ENCODE measurements around the gene PNPLA7. TPM values are rescaled to one million over a fixed set of nuclear protein-coding genes. Genes with fewer than 3 reads are reported as not detected.
"Not testable (repeated sequence)": the region's sequence is repeated elsewhere in the genome, so short reads cannot be mapped to it uniquely, and the experiment has no call there.

The PNPLA7 gene
- total RNA-seq (2014; rRNA removed; shearing (Covaris generic)) = 0.29 and 0.37 TPM in 2 replicates
- polyA plus RNA-seq (2015; cell fraction: cytosol; rRNA removed) = 0.61 and 0.68 TPM in 2 replicates
- polyA plus RNA-seq (2015; cell fraction: nucleus; rRNA removed) = 12.8 and 13.7 TPM in 2 replicates

DNA sequence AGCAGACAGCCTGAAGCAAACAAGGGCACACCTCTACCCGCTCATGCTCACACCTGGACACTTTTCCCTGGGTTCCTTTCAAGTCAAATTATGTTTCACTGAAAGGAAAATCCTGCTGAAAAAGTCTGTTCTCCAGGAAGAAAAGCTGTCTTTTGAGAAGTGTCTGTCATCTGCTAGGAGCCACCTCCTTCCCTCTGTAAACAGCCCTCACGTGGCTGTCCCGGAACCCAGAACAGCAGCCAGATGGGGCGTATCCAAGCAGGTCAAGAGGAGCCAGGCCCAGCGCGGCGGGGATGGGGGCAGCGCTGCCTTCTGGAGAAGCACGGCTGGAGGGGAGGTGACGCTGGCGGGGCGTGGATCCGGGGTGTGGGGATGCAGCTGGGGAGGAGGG lies at the start of gene PNPLA7:
Gene PNPLA7 (minus strand): TSS at position 172 of the 391 bp plus-strand sequence. CDS start 205 bp downstream, outside the sequence.
- in situ Hi-C loops (cut with HindIII; ENCODE audit: low pct_unique_long_range_greater_than_20kb, low sequenced_read_pairs) = no loop called here
- peak; percentile 71 for DNase-seq (ENCODE audit: low read depth, low spot score)

DNA sequence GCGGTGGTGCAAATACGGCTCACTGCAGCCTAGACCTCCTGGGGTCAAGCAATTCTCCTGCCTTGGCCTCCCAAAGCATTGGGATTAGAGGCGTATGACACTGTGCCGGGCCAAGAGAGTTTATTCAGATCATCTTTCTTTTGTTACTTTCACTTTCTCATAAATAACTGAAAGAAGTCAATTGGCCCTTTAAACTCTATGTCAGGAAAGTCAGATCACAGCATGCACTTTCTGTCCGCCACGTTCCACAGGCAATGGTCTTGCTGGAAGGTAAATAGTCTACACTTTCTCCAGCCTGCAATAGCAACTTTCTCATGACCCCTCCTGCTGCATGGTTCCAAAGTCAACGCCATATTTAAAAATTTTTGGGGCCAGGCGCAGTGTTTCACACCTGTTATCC lies 48.7 kb upstream of the PNPLA7 start:
- no peak for DNase-seq (ENCODE audit: low read depth, low spot score)
- in situ Hi-C loops (cut with HindIII; ENCODE audit: low pct_unique_long_range_greater_than_20kb, low sequenced_read_pairs) = no loop called here

DNA sequence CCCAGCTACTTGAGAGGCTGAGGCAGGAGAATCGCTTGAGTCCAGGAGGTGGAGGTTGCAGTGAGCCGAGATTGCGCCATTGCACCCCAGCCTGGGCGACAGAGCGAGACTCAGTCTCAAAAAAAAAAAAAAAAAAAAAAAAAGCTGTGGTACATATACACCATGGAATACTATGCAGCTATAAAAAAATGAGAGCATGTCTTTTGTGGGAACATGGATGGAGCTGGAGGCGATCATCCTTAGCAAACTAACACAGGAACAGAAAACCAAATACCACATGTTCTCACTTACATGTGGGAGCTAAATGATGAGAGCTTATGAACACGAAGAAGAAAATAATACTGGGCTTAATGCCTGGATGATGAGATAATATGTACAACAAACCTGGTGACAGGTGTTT lies 46.4 kb upstream of the PNPLA7 start:
- in situ Hi-C loops (cut with HindIII; ENCODE audit: low pct_unique_long_range_greater_than_20kb, low sequenced_read_pairs); DNase-seq (ENCODE audit: low read depth, low spot score): not testable (repeated sequence)

DNA sequence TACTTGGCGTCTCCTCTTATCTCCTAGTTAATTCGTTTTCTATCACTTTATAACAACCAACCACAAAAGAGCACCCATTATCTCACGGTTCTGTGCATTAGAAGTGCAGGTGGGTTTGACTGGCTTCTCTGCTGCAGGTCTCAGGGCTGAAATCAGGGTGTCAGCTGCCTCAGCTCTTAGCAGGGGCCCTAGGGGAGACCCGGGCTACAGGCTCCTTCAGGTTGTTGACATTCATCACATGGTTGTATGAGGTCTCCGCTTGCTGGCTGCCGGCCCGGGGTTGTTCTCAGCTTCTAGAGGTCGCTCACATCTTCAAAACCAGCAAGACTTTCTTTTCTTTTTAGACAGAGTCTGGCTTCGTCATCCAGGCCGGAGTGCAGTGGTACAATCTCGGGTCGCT lies 43.0 kb upstream of the PNPLA7 start:
- in situ Hi-C loops (cut with HindIII; ENCODE audit: low pct_unique_long_range_greater_than_20kb, low sequenced_read_pairs) = no loop called here

DNA sequence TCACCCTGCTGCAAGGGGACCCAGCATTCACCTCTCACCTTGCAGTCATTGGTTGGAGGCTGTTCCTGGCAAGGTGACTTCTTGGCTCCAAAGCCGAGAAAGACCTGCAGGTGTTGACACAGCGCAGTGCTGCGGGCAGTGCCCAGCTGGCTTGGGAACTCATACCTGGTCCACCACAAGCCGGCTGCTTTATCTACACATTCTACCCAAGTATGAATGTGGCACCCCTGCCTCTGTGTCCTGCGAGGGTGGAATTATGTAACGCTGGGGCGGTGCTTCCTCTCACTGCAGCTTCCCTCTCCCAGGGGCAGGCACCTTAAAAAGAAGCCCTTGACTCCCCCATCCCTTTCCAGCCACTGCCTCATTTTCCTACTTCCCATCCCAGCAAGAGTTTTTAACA lies 42.6 kb upstream of the PNPLA7 start:
- in situ Hi-C loops (cut with HindIII; ENCODE audit: low pct_unique_long_range_greater_than_20kb, low sequenced_read_pairs) = no loop called here
- no peak for DNase-seq (ENCODE audit: low read depth, low spot score)

More for the DNA sequence above, 43.0 kb upstream of the PNPLA7 start:
- DNase-seq (ENCODE audit: low read depth, low spot score) = no peak

DNA sequence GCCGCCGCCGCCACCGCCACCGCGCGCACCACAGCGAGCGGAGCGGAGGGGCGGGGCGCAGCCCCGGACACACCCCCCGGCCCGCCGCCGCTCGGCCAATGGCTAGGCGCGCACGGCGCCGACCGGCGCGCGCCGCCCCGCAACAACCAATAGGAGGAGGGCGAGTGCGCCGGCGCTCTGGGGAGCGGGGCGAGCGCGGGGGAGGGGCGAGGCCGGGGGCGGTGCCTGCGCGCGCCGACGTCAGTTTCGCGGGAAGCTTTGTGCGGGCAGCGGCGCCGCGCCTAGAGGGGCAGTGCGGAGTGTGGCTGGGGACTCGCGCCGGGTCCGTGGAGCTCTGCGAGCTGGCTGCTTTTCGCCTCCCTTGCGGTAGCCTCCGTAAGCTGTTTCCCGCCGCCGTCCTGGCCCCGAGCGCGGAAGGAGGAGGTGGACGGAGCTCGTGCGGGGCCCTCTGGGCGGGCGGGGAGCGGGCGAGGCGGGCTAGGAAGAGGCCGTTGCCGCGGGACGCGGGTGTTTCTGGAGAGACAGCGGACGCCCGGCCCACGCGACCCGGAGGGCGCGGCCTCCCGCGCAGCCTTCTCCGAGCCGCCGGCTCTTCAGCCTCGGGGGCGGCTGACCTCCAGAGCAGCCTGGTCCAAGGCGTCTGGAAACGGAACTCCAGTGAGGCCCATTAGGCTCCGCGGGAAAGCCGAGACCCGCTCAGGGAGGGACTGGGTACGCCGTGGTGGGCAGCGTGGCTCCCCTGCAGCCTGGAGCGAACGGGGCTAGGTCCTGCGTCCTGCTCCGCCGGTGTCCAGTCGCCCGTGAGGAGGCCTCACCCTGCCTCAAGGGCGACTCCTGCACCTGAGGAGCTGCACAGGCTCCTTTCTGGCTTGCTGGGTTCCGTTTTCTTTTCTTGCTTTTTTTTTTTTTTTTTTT lies 40.5 kb upstream of the PNPLA7 start, which contains the start of gene ZMYND19:
Gene ZMYND19 (minus strand): TSS at position 44 of the 915 bp plus-strand sequence. CDS start 249 bp downstream, outside the sequence.
- DNase-seq (ENCODE audit: low read depth, low spot score) = peak; percentile 86
- in situ Hi-C loops (cut with HindIII; ENCODE audit: low pct_unique_long_range_greater_than_20kb, low sequenced_read_pairs) = no loop called here

DNA sequence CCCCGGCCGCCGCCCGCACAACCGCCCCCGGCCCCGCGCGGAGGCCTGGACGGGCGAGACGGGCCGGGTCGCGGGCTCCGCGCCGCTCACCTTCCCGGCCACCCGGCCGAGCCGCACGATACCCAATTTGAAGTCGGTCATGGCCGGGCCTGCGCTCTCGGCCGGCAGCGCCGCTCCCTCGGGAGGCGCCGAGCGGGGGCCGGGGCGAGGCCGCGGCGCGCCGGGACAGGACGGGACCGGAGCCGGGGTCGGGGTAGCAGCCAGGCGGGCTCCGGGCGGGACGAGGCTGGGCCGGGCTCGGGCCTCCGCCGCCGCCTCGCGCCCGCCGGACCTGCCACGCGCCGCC lies 39.9 kb upstream of the PNPLA7 start:
- in situ Hi-C loops (cut with HindIII; ENCODE audit: low pct_unique_long_range_greater_than_20kb, low sequenced_read_pairs) = no loop called here
- DNase-seq (ENCODE audit: low read depth, low spot score) = no peak

DNA sequence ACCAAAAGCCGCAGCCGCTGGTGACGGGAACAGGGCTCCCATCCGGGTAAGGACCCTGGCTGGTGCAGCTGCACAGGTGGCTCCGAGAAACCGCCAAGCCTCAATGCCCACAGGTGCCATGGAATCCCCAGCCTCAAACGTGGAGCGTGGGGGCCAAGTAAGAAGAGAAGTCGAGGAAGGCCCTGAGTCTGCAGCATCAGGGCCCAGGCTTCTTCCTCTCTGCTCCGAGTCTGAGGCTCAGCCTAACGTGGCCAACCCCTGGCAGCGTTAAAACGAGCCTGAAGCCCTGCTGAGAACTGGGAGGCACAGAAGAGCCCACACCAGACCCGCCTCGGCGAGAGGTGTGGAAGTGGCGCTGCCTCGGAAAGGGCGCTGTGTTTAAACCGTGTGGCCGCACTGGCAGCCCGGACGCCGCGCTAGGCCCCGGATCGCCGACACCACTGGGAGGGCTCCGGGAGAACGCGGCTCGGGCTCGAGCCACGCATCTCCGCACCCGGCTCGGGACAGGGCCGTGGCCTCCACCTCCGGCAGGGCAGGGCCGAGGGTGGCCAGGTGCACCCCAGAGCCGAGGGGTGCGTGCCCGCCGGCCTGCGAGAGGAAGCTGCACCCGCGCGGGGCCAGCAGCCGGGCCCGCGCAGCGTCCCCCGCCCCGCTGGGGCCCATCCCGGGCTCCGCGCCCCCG lies 39.4 kb upstream of the PNPLA7 start:
- in situ Hi-C loops (cut with HindIII; ENCODE audit: low pct_unique_long_range_greater_than_20kb, low sequenced_read_pairs) = no loop called here
- DNase-seq (ENCODE audit: low read depth, low spot score) = no peak

DNA sequence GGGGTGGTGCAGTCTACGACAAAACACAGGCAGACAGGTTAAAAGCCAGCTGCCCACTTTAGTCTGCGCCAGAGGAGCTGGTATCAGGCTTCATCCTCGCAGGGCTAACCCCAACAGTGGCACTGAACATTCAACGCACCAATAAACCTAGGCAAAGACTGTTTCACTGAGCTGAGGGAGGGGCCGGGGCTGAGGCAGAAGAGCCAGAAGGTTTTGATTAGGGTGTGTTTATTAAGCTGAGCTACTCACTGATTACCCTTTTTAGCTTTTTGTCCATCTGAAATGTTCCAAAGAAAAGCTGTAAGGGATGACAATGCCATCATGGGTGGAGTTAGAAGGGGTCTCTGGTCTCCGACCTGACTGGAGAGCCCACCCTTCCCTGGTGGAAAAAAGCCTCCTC lies 38.7 kb upstream of the PNPLA7 start:
- in situ Hi-C loops (cut with HindIII; ENCODE audit: low pct_unique_long_range_greater_than_20kb, low sequenced_read_pairs) = no loop called here
- DNase-seq (ENCODE audit: low read depth, low spot score) = no peak

DNA sequence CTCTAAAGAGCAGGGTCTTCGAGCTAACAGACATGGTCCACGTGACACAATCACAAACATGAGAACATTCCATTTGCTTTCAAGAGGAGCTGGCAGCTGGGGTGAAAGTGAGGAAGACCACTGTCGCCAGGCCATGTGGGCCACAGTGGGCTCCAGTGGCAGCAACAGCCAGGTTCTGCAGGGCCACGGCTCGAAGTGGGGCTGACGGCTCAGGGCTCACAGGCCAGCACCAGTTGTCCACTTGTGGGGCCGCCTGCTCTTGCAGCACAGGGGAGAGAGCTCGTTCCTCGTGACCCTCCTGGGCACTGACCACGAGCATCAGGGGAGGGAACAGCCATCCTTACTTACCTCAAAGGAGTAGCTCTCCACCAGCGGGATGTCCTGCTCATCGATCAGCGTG lies 38.1 kb upstream of the PNPLA7 start:
- in situ Hi-C loops (cut with HindIII; ENCODE audit: low pct_unique_long_range_greater_than_20kb, low sequenced_read_pairs) = no loop called here
- no peak for DNase-seq (ENCODE audit: low read depth, low spot score)

DNA sequence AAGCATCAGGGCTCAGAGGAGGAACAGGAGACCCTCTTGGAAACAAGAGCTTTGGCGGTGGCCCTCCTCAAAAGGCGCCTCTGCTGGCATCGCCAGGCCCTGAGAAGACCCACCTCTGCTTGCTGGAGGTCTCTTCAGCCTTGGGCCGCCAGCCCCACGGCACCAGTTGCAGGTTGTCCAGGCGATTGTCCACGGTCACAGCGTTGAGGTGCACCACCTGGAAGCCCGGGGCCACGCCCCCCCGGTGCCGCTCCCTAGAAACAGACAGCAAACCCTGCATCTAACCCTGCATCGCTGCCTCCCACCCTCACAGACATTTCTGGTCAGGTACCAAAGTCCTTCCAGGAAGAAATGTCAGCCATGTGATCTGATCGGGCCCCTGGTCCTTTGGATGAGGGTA lies 36.7 kb upstream of the PNPLA7 start:
- in situ Hi-C loops (cut with HindIII; ENCODE audit: low pct_unique_long_range_greater_than_20kb, low sequenced_read_pairs) = no loop called here
- no peak for DNase-seq (ENCODE audit: low read depth, low spot score)

DNA sequence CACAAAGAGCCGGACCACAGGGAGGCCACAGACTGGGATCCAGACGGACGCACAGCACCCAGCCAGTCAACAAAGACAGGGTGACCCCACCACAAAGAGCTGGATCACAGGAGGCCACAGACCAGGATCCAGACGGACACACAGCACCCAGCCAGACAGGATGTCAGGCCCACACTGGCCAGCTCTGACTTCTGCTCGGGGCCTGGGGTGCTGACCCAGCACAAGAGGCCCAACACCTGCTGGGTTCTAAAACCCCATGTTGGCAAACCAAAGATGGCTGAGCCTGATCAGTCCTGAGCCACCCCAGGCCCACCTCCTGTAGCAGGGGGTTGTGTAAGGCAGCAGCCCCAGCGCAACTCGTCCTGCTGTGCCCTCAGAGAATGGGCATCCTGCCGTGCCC lies 33.8 kb upstream of the PNPLA7 start:
- in situ Hi-C loops (cut with HindIII; ENCODE audit: low pct_unique_long_range_greater_than_20kb, low sequenced_read_pairs) = no loop called here
- no peak for DNase-seq (ENCODE audit: low read depth, low spot score)

DNA sequence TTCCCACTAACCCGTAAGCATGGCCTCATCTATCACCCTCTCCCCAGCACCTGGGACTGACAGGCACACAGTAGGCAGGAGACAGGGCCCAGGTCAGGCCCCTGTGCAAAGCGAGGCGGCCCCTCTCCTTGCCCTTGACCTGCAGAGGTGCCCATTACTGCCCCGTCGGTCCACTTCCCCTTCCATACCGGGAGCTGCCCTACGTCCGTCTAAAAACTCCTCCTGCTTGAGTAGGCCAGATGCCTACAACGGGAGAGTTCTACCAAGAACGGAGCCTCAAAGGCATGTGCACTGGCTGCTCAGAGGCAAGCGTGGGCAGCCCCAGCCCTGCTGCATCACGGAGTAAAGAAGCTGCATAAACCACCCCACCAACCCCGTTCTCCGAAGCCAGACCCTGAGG lies 33.1 kb upstream of the PNPLA7 start:
- DNase-seq (ENCODE audit: low read depth, low spot score) = no peak
- in situ Hi-C loops (cut with HindIII; ENCODE audit: low pct_unique_long_range_greater_than_20kb, low sequenced_read_pairs) = no loop called here

DNA sequence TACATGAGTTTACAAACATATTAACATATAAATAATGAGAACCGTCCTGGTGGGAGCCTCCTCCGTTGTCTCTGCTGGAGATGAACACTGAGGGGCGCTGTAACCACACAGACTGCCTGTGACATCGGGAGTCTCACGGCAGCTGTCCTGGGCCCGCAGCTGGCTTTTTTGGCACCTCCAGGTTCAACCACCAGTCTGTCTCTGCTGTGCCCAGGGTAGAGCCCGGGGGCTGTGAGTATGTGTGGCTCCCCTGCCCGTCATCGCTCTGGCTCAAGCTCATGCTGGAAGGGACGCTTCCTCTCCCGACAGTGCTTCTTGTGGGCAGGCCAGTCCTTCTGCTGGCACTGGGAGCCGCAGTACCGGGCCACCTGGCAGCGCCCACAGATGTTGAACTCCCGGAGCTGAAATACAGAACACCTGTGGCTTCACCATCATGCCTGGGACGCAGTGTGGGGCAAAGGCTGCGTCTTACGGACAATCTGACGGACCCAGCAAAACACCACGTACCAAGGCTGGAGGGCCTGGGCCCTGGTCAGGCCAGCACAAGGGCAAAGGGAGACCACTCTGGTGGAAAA lies 32.2 kb upstream of the PNPLA7 start:
- DNase-seq (ENCODE audit: low read depth, low spot score) = peak; percentile 52
- in situ Hi-C loops (cut with HindIII; ENCODE audit: low pct_unique_long_range_greater_than_20kb, low sequenced_read_pairs) = no loop called here

DNA sequence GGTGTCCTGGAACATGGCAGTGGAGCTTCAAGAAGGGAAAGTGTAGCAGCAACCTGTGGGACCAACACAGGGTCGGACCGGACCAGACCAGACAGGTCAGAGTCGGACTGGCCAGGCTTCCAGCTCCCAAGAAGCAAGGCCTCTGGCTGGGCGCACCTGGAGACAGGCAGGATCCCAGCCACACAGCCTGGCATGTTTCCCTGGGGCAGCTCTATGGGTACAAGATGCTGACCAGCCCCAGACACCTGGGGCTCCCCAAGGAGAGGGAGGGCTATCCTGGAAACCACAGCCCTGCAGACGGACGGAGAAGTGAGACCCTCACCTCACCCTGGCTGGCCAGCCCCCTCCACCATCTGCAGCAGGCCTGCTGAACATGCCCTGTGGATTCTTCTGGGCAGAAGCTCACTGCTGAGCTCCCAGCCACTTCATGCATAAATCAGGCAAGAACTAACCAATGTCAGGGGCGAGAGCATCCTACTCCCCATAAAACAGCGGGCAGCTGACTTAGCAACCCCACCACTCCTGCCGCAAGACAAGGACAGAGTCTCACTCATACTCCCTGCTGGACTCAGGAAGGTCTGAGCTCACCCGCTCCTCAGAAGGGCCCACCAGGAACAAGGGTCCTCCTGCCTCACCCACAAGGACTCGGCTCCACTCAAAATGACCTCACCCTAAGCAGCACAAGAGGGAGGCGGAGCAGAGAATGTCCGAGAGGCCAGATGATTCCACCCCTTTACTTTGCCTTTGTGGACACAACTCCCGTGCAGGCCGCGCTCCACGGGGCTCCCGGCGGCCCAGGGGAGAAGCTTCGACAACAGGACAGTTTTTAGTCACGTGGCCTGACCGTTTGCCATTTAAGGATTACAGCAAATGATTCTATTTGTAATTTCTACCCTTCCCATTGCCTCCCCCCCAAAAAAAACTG lies 31.4 kb upstream of the PNPLA7 start:
- in situ Hi-C loops (cut with HindIII; ENCODE audit: low pct_unique_long_range_greater_than_20kb, low sequenced_read_pairs) = no loop called here
- no peak for DNase-seq (ENCODE audit: low read depth, low spot score)

DNA sequence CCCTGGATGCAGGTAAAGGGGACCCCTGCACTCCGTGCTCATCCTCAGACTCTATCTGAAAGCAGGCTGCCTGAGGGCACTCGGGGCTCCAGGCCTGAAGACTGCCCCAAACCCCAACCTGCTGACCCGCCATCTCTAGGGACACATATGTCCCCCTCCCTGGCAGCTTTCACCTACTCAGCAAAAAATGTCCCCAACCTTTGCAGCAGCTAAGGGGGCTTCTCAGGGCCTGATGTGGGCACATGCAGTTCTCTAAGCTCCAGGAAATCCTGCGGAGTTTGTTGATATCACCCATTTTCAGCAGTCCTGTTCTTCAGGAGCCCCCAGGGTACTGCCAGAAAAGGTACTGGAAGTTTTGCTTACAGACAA lies 30.7 kb upstream of the PNPLA7 start:
- DNase-seq (ENCODE audit: low read depth, low spot score) = no peak
- in situ Hi-C loops (cut with HindIII; ENCODE audit: low pct_unique_long_range_greater_than_20kb, low sequenced_read_pairs) = no loop called here

DNA sequence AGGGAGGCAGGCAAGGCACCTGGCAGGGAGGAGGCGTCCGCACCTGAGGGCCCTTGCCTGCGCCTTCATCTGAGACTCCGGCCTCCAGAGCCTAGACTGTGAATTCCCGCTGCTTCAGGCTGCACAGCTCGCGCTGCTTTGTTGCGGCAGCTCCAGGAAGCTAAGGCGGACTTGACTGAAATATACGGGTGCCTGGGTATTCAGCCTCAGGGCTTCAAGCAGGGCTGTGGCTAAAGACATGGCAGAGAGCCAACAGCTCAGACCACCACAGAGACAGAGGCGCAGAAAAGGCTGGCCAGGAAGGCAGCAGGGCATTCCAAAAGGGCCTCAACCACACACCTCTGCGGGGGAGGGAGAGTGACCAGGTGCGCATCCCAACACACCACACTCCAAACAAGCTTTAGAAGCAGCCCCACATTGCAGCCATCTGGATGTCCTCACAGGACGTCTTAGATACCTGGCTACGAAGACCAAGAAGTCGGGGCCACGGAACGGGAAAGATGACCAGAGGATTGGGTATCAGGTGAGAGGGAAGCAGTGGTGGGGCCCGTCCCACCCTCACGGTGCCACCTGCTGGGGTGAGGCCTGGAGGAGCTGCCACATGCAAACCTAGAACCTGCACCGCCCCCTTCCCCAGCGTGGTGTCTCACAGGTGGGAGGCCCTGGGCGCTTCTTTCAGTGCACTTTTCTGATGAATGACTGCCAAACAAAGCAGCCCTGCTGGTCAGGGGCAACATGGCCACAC lies 30.2 kb upstream of the PNPLA7 start:
- no peak for DNase-seq (ENCODE audit: low read depth, low spot score)
- in situ Hi-C loops (cut with HindIII; ENCODE audit: low pct_unique_long_range_greater_than_20kb, low sequenced_read_pairs) = no loop called here
